Thyroid gland (tissue), 4 donors: ENCODE results near the gene AHNAK2.

Experiments used
- POLR2A ChIP-seq, 2 donors: fragments of 450-650 bp; IDR thresholded peaks; one replicate each; pipeline ENCODE4 v1.6.1; 2017; ENCODE audit warnings: antibody characterized with exemption in 2 of 2, mild to moderate bottlenecking in 2 of 2, moderate library complexity in 1 of 2
- TF ChIP-seq, protein P1 (sequence below), 6 experiments: fragments of 200-600 bp in 3 of 6; fragments of 450-650 bp in 3 of 6; sonication (generic) in 3 of 6; IDR thresholded peaks; one replicate each; pipeline ENCODE4 v1.5.1; 2016 to 2019; ENCODE audit warnings: antibody characterized with exemption in 6 of 6, mild to moderate bottlenecking in 2 of 6, inconsistent platforms in 1 of 6, moderate library complexity in 1 of 6

- TF ChIP-seq, protein P1, sequence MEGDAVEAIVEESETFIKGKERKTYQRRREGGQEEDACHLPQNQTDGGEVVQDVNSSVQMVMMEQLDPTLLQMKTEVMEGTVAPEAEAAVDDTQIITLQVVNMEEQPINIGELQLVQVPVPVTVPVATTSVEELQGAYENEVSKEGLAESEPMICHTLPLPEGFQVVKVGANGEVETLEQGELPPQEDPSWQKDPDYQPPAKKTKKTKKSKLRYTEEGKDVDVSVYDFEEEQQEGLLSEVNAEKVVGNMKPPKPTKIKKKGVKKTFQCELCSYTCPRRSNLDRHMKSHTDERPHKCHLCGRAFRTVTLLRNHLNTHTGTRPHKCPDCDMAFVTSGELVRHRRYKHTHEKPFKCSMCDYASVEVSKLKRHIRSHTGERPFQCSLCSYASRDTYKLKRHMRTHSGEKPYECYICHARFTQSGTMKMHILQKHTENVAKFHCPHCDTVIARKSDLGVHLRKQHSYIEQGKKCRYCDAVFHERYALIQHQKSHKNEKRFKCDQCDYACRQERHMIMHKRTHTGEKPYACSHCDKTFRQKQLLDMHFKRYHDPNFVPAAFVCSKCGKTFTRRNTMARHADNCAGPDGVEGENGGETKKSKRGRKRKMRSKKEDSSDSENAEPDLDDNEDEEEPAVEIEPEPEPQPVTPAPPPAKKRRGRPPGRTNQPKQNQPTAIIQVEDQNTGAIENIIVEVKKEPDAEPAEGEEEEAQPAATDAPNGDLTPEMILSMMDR (IDR thresholded peaks at IDR 0.05) = no peak
- TF ChIP-seq POLR2A (IDR thresholded peaks at IDR 0.05) = no peak
Measured at GRCh38 chr14:105026802-105027563, 48.8 kb upstream of the AHNAK2 start.
